Osteoblast (primary cell): ENCODE measurements around the gene PEMT. TPM values are rescaled to one million over a fixed set of nuclear protein-coding genes. Genes with fewer than 3 reads are reported as not detected.
A peak's percentile ranks its signal among the peaks of the same experiment; 100 is the strongest.

Source experiments
- DNase-seq: peaks from one replicate; pipeline ENCODE4 v3.0.0; 2011; ENCODE audit warnings: low spot score, mixed read lengths; ENCODE audit not compliant: insufficient read length; ENCODE audit errors: missing footprints
- H2AFZ ChIP-seq: 2 replicates; pipeline ENCODE4 v1.6.0; 2011; ENCODE audit warnings: mild to moderate bottlenecking, low read length
- H3K27ac ChIP-seq: 2 replicates; pipeline ENCODE4 v1.5.1; 2011; ENCODE audit warnings: mild to moderate bottlenecking, low read depth, low read length, moderate library complexity
- H3K27me3 ChIP-seq: 2 replicates; pipeline ENCODE4 v1.6.0; 2012; ENCODE audit warnings: mild to moderate bottlenecking, control low read depth, inconsistent platforms, low read length, moderate library complexity; ENCODE audit not compliant: insufficient read depth
- H3K36me3 ChIP-seq: 2 replicates; pipeline ENCODE4 v1.5.1; 2011; ENCODE audit warnings: mild to moderate bottlenecking, low read length, control low read depth, moderate library complexity; ENCODE audit not compliant: insufficient read depth
- H3K4me1 ChIP-seq: 2 replicates; pipeline ENCODE4 v1.5.1; 2011; ENCODE audit warnings: mild to moderate bottlenecking, low read length, control low read depth, moderate library complexity; ENCODE audit not compliant: insufficient read depth
- H3K4me2 ChIP-seq: 2 replicates; pipeline ENCODE4 v1.6.0; 2011; ENCODE audit warnings: mild to moderate bottlenecking, low read length; ENCODE audit not compliant: insufficient read depth
- H3K4me3 ChIP-seq: fragments of 200-600 bp; sonication (generic); 3 replicates; pipeline ENCODE4 v1.5.1; 2012; ENCODE audit warnings: mild to moderate bottlenecking, low read length, inconsistent platforms; ENCODE audit not compliant: insufficient read depth
- H3K79me2 ChIP-seq: 2 replicates; pipeline ENCODE4 v1.6.0; 2012; ENCODE audit warnings: mild to moderate bottlenecking, low read length, control low read depth, inconsistent platforms; ENCODE audit not compliant: insufficient read depth
- H3K9me3 ChIP-seq: 2 replicates; pipeline ENCODE4 v1.5.1; 2011; ENCODE audit warnings: low read depth, low read length, control low read depth
- H4K20me1 ChIP-seq: 2 replicates; pipeline ENCODE4 v1.6.0; 2012; ENCODE audit warnings: mild to moderate bottlenecking, low read length, control low read depth; ENCODE audit not compliant: insufficient read depth
- CTCF ChIP-seq: IDR thresholded peaks from 2 replicates; pipeline ENCODE4 v1.5.1; 2011; ENCODE audit warnings: mild to moderate bottlenecking, low read depth, low read length, moderate library complexity; ENCODE audit errors: extremely low read depth
- total RNA-seq: library from RNA; depleted of rRNA; stranded (reverse); fragments of >200 nt; gene quantifications from 2 replicates; pipeline ENCODE4 v1.2.3, GENCODE V29; 2012

PEMT gene
- total RNA-seq, 1 donor: 26.4 TPM

- Histone ChIP-seq H3K9me3 (no peaks in the 10 kb centered on the region), H4K20me1 (no peaks in the 10 kb centered on the region), H3K27me3 (peaks cover 9% of the 10 kb centered on the region), H3K4me1 (no peaks in the 10 kb centered on the region), H3K27ac (no peak overlapping the region), H3K36me3 (no peaks in the 10 kb centered on the region), H3K4me2 (no peak overlapping the region), H3K4me3 (no peak overlapping the region), H2AFZ (no peak overlapping the region), H3K79me2 (no peaks in the 10 kb centered on the region)
- DNase-seq: no peak
- no peak for TF ChIP-seq CTCF
Measured at GRCh38 chr17:17621254-17621653, 29.7 kb upstream of the PEMT start.

- no peak overlapping the region for H3K4me3 ChIP-seq
- H3K27ac ChIP-seq: no peak overlapping the region
- H2AFZ ChIP-seq: peak overlapping the region; percentile 51
- peak; percentile 74 for TF ChIP-seq CTCF
- no peak overlapping the region for H3K4me2 ChIP-seq
- H3K27me3 ChIP-seq: no peaks in the 10 kb centered on the region
- H3K36me3 ChIP-seq: no peaks in the 10 kb centered on the region
- H3K9me3 ChIP-seq: no peaks in the 10 kb centered on the region
- peak; percentile 93 for DNase-seq
- H4K20me1 ChIP-seq: no peaks in the 10 kb centered on the region
- no peaks in the 10 kb centered on the region for H3K79me2 ChIP-seq
- no peaks in the 10 kb centered on the region for H3K4me1 ChIP-seq
Measured at GRCh38 chr17:17613708-17614114, 22.2 kb upstream of the PEMT start.

GRCh38 chr17:17612085-17613022 lies 20.8 kb upstream of the PEMT start:
- no peak overlapping the region for H2AFZ ChIP-seq
- no peaks in the 10 kb centered on the region for H3K79me2 ChIP-seq
- DNase-seq: no peak
- H4K20me1 ChIP-seq: no peaks in the 10 kb centered on the region
- no peaks in the 10 kb centered on the region for H3K4me1 ChIP-seq
- H3K27ac ChIP-seq: no peak overlapping the region
- H3K4me3 ChIP-seq: no peak overlapping the region
- H3K9me3 ChIP-seq: no peaks in the 10 kb centered on the region
- no peaks in the 10 kb centered on the region for H3K27me3 ChIP-seq
- no peak overlapping the region for H3K4me2 ChIP-seq
- no peak for TF ChIP-seq CTCF
- no peaks in the 10 kb centered on the region for H3K36me3 ChIP-seq

- Histone ChIP-seq H3K9me3 (no peaks in the 10 kb centered on the region), H4K20me1 (no peaks in the 10 kb centered on the region), H3K36me3 (no peaks in the 10 kb centered on the region), H2AFZ (no peak overlapping the region), H3K27me3 (no peaks in the 10 kb centered on the region), H3K4me1 (peaks cover 10% of the 10 kb centered on the region), H3K4me3 (no peak overlapping the region), H3K4me2 (no peak overlapping the region), H3K79me2 (no peaks in the 10 kb centered on the region), H3K27ac (no peak overlapping the region)
- DNase-seq: no peak
- no peak for TF ChIP-seq CTCF
Measured at GRCh38 chr17:17609121-17609520, 17.6 kb upstream of the PEMT start.
